Measurements from ENCODE around the gene RIMS1. TPM values are rescaled to one million over a fixed set of nuclear protein-coding genes. Genes with fewer than 3 reads are reported as not detected.
"Not testable (repeated sequence)": the region's sequence is repeated elsewhere in the genome, so short reads cannot be mapped to it uniquely, and the experiment has no call there.

The RIMS1 gene
- total and polyA plus RNA-seq, 2 experiments from 2014 or later: 0.29 to 0.92 TPM

DNA sequence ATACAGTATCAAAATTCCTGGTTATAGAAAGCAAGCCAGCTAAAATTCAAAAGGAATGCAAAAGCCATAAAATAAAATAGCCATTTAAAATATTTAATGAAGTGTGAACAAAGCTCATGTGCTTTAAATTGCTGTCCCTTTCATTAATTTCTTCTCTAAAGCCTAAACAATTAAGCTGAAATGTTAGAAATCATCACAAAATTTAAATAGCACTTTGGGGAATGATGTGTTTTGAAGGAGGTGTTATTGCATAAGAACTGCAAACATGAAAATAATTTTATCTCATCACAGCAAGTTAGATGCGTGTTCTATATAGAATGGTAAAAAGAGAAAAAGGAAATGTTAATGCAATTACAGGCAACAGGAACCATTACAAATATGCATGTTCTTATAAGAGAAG, 111.0 kb downstream of the RIMS1 start:
- H3K4me1 ChIP-seq (ENCODE audit: low read depth): no peaks in the 10 kb centered on the region
- H3K9me3 ChIP-seq (ENCODE audit: low read depth): no peaks in the 10 kb centered on the region
- H3K36me3 ChIP-seq: no peaks in the 10 kb centered on the region
- no peak overlapping the region for H3K27ac ChIP-seq
- DNase-seq (ENCODE audit: low read depth in 1 of 2, low spot score in 1 of 2): no peak
- H3K4me3 ChIP-seq: no peak overlapping the region
- H3K27me3 ChIP-seq: no peaks in the 10 kb centered on the region
- TF ChIP-seq, protein P1, sequence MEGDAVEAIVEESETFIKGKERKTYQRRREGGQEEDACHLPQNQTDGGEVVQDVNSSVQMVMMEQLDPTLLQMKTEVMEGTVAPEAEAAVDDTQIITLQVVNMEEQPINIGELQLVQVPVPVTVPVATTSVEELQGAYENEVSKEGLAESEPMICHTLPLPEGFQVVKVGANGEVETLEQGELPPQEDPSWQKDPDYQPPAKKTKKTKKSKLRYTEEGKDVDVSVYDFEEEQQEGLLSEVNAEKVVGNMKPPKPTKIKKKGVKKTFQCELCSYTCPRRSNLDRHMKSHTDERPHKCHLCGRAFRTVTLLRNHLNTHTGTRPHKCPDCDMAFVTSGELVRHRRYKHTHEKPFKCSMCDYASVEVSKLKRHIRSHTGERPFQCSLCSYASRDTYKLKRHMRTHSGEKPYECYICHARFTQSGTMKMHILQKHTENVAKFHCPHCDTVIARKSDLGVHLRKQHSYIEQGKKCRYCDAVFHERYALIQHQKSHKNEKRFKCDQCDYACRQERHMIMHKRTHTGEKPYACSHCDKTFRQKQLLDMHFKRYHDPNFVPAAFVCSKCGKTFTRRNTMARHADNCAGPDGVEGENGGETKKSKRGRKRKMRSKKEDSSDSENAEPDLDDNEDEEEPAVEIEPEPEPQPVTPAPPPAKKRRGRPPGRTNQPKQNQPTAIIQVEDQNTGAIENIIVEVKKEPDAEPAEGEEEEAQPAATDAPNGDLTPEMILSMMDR (IDR thresholded peaks at IDR 0.05; ENCODE audit: low read depth, low read length): no peak

DNA sequence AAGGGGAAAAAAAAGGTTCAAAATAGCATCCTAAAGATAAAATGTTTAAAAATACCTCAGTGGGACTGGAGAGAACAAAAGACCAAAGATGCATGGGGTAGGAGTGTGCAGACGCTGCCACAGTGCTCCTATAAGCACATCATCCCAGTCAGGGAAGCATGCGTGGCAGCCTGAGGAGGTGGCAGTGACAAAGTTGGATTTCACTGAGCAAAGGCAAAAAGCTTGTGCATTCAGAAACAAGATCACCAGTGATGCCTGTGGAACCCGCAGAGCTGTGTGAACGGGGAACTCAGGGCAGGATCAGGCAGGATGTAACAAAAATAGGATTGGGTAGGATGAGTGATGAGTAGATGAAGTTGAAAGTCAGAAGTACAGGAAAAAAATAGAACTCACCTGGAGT, 116.1 kb downstream of the RIMS1 start:
- TF ChIP-seq, protein P1 (IDR thresholded peaks at IDR 0.05; ENCODE audit: low read depth, low read length): no peak
- no peaks in the 10 kb centered on the region for H3K9me3 ChIP-seq (ENCODE audit: low read depth)
- no peaks in the 10 kb centered on the region for H3K4me1 ChIP-seq (ENCODE audit: low read depth)
- H3K36me3 ChIP-seq: no peaks in the 10 kb centered on the region
- no peak for DNase-seq (ENCODE audit: low read depth in 1 of 2, low spot score in 1 of 2)
- H3K27me3 ChIP-seq: no peaks in the 10 kb centered on the region
- no peak overlapping the region for H3K4me3 ChIP-seq
- no peak overlapping the region for H3K27ac ChIP-seq

DNA sequence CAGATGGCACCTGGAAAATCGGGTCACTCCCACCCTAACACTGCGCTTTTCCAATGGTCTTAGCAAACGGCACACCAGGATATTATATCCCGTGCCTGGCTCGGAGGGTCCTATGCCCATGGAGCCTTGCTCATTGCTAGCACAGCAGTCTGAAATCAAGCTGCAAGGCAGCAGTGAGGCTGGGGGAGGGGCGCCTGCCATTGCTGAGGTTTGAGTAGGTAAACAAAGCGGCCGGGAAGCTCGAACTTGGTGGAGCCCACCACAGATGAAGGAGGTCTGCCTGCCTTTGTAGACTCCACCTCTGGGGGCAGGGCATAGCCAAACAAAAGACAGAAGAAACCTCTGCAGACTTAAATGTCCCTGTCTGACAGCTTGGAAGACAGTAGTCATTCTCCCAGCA, 120.2 kb downstream of the RIMS1 start:
- not testable (repeated sequence) for DNase-seq (ENCODE audit: low read depth in 1 of 2, low spot score in 1 of 2); H3K4me1 ChIP-seq (ENCODE audit: low read depth); H3K4me3 ChIP-seq; H3K27me3 ChIP-seq; H3K27ac ChIP-seq; H3K9me3 ChIP-seq (ENCODE audit: low read depth); H3K36me3 ChIP-seq

DNA sequence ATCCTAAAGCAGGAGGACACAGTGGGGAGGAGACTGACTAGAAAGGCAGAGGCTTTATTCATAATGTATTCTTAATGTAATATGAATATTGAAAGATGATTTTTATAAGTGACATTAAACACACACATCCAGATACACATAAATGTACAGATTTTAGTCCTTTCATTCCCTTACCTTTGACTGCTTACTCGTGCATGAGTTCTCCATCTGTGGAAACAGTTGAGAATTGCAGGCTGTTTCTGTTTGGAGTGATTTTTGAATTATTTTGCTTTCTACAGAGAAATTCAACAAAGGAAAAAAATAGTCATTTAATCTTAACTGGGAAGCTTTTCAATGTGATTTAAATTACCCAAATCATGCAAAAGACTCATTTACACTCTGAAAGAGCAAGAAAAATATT, 136.5 kb downstream of the RIMS1 start:
- Histone ChIP-seq H3K27me3 (no peaks in the 10 kb centered on the region), H3K27ac (no peak overlapping the region), H3K4me1 (ENCODE audit: low read depth) (no peaks in the 10 kb centered on the region), H3K9me3 (ENCODE audit: low read depth) (no peaks in the 10 kb centered on the region), H3K36me3 (no peaks in the 10 kb centered on the region), H3K4me3 (no peak overlapping the region)
- DNase-seq (ENCODE audit: low read depth in 1 of 2, low spot score in 1 of 2): no peak
- TF ChIP-seq, protein P1 (IDR thresholded peaks at IDR 0.05; ENCODE audit: low read depth, low read length): no peak

DNA sequence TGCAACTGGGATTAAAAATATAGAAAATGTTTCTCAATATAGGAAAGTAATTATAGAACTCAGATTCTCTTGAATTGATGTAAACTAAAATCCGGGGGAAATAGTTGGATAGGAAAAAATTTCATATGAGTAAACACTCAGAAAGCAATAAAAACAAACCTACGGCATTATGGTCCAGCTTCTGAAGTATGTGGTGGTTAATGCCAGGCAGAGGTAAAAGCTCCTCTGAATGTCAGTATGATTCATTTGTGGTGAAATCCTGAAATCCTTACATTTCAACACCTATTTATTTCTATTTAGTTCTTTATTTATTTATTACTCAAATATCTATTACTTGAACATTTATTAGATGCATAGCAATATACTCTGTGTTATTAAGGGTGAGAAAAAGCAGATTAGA, 145.1 kb downstream of the RIMS1 start:
- H3K36me3 ChIP-seq: no peaks in the 10 kb centered on the region
- H3K9me3 ChIP-seq (ENCODE audit: low read depth): no peaks in the 10 kb centered on the region
- no peaks in the 10 kb centered on the region for H3K4me1 ChIP-seq (ENCODE audit: low read depth)
- DNase-seq (ENCODE audit: low read depth in 1 of 2, low spot score in 1 of 2): no peak
- no peak overlapping the region for H3K27ac ChIP-seq
- no peaks in the 10 kb centered on the region for H3K27me3 ChIP-seq
- TF ChIP-seq, protein P1 (IDR thresholded peaks at IDR 0.05; ENCODE audit: low read depth, low read length): no peak
- no peak overlapping the region for H3K4me3 ChIP-seq

DNA sequence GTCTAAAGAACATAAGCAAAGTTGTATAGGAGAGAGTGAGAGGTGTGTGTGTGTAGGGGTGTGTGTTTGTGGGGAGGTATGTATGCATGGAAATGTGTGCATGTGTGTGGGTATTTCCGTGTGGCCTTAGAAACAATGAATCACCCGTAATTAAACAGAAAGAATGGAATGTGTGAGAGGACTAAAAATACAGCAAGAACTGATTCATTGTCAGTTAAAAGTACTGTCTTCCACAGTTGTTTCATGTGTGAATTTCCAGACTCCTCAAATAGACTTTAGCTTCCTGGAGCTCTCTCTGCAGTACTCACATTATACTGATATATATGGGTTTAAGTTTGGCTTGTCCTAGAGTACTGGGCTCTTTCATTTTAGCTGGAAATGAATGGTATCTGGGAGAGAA, 145.7 kb downstream of the RIMS1 start:
- TF ChIP-seq, protein P1 (IDR thresholded peaks at IDR 0.05; ENCODE audit: low read depth, low read length): no peak
- Histone ChIP-seq H3K27ac (no peak overlapping the region), H3K36me3 (no peaks in the 10 kb centered on the region), H3K4me3 (no peak overlapping the region), H3K4me1 (ENCODE audit: low read depth) (no peaks in the 10 kb centered on the region), H3K27me3 (no peaks in the 10 kb centered on the region), H3K9me3 (ENCODE audit: low read depth) (no peaks in the 10 kb centered on the region)
- no peak for DNase-seq (ENCODE audit: low read depth in 1 of 2, low spot score in 1 of 2)
